Measurements from ENCODE around the gene NR2F1-AS1. TPM values are rescaled to one million over a fixed set of nuclear protein-coding genes. Genes with fewer than 3 reads are reported as not detected.

The NR2F1-AS1 gene
- polyA plus RNA-seq, 3 donors, result not detected

DNA sequence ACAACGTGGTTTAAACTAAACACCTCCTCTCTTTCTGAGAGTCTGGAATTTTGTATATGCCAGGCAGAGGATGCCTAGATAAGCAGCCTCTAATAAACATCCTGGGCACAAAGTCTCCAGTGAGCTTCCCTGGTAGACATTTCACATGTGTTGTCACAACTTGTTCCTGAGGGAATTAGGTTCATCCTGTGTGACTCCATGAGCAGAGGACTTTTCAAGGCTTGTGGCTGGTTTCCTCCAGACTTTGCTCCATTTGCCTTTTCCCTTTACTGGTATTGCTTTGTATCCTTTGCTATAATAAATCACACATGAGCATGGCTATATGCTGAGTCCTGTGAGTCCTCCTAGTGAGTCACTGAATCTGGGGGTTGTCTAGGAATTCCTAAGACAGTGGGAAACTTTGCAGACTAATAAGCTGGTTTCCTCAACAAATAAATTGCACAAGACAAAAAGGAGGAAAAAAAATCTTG lies 77.4 kb downstream of the NR2F1-AS1 start:
- Mint-ChIP-seq H3K27me3 (ENCODE audit: low read depth in 3 of 3) (no peaks in the 10 kb centered on the region), H3K27ac (no peak overlapping the region), H3K4me1 (no peaks in the 10 kb centered on the region), H3K9me3 (peaks cover 0 to 4% (median 2%) of the 10 kb centered on the region in 7 donors), H3K36me3 (no peaks in the 10 kb centered on the region), H3K4me3 (no peak overlapping the region)
- no peak overlapping the region for H3K4me3 ChIP-seq (replicated peaks in 1 of 3; ENCODE audit: low read depth in 2 of 3, low read length in 3 of 3)
- no peaks in the 10 kb centered on the region for H4K20me1 ChIP-seq (ENCODE audit: insufficient read depth, low read length)
- H3K9ac ChIP-seq (ENCODE audit: insufficient read depth, low read length, poor library complexity, severe bottlenecking), result no peak overlapping the region
- no CpG with 5 or more reads among the region's 1 CpG for WGBS (ENCODE audit: insufficient coverage)
- DNase-seq, result no peak
- no peaks in the 10 kb centered on the region for H3K36me3 ChIP-seq (replicated peaks in 1 of 2; ENCODE audit: control insufficient read depth in 1 of 2, insufficient read depth in 2 of 2, low read length in 2 of 2)
- no peak overlapping the region for H3K27ac ChIP-seq (ENCODE audit: low read depth in 1 of 2, low read length in 2 of 2)
- peaks cover 0 to 3% of the 10 kb centered on the region in 2 donors for H3K9me3 ChIP-seq (replicated peaks in 1 of 2; ENCODE audit: control insufficient read depth in 1 of 2, insufficient read depth in 1 of 2, low read length in 2 of 2)
- H3K4me2 ChIP-seq (replicated peaks; ENCODE audit: extremely low read depth, low read length, poor library complexity, severe bottlenecking), result no peak overlapping the region
- H2AFZ ChIP-seq (ENCODE audit: insufficient read depth, low read depth, low read length, poor library complexity, severe bottlenecking), result no peak overlapping the region
- H3K4me1 ChIP-seq (ENCODE audit: control insufficient read depth in 1 of 2, insufficient read depth in 2 of 2, low read length in 2 of 2), result no peaks in the 10 kb centered on the region
- intact Hi-C loops (cut with micrococcal nuclease), result no loop called here
- H3K79me2 ChIP-seq (ENCODE audit: insufficient read depth, low read length), result no peaks in the 10 kb centered on the region
- TF ChIP-seq, protein P1, sequence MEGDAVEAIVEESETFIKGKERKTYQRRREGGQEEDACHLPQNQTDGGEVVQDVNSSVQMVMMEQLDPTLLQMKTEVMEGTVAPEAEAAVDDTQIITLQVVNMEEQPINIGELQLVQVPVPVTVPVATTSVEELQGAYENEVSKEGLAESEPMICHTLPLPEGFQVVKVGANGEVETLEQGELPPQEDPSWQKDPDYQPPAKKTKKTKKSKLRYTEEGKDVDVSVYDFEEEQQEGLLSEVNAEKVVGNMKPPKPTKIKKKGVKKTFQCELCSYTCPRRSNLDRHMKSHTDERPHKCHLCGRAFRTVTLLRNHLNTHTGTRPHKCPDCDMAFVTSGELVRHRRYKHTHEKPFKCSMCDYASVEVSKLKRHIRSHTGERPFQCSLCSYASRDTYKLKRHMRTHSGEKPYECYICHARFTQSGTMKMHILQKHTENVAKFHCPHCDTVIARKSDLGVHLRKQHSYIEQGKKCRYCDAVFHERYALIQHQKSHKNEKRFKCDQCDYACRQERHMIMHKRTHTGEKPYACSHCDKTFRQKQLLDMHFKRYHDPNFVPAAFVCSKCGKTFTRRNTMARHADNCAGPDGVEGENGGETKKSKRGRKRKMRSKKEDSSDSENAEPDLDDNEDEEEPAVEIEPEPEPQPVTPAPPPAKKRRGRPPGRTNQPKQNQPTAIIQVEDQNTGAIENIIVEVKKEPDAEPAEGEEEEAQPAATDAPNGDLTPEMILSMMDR (IDR thresholded peaks at IDR 0.05), result no peak
- H3K27me3 ChIP-seq (ENCODE audit: control insufficient read depth in 2 of 2, insufficient read depth in 2 of 2, low read length in 2 of 2), result no peaks in the 10 kb centered on the region

DNA sequence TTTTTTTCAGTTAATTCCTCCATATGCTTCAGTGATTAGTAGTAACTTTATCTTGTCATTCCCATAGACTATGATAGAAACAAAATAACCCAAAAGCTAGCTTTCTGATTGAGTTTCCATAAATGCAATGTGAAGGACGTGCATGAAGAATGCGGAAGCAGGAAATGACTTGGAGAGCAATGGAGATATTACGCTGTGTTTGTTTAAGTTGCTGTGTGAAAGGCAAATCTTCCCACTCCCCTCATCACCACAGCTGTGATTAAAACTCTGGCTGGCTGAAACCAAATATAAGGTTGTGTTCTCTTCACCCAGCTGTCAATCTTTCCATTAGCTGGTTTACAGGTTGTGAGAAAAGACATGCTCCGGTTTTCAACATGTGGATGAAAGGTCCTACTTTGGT lies 83.9 kb downstream of the NR2F1-AS1 start:
- H3K4me2 ChIP-seq (replicated peaks; ENCODE audit: extremely low read depth, low read length, poor library complexity, severe bottlenecking), result no peak overlapping the region
- H3K36me3 Mint-ChIP-seq, result no peaks in the 10 kb centered on the region
- no peak overlapping the region for H3K4me3 Mint-ChIP-seq
- no peak for DNase-seq
- H3K79me2 ChIP-seq (ENCODE audit: insufficient read depth, low read length), result no peaks in the 10 kb centered on the region
- no peak overlapping the region for H2AFZ ChIP-seq (ENCODE audit: insufficient read depth, low read depth, low read length, poor library complexity, severe bottlenecking)
- no peaks in the 10 kb centered on the region for H3K36me3 ChIP-seq (replicated peaks in 1 of 2; ENCODE audit: control insufficient read depth in 1 of 2, insufficient read depth in 2 of 2, low read length in 2 of 2)
- H3K9me3 Mint-ChIP-seq, result no peaks in the 10 kb centered on the region
- no peaks in the 10 kb centered on the region for H3K9me3 ChIP-seq (replicated peaks in 1 of 2; ENCODE audit: control insufficient read depth in 1 of 2, insufficient read depth in 1 of 2, low read length in 2 of 2)
- no peaks in the 10 kb centered on the region for H3K27me3 ChIP-seq (ENCODE audit: control insufficient read depth in 2 of 2, insufficient read depth in 2 of 2, low read length in 2 of 2)
- no peaks in the 10 kb centered on the region for H3K4me1 ChIP-seq (ENCODE audit: control insufficient read depth in 1 of 2, insufficient read depth in 2 of 2, low read length in 2 of 2)
- intact Hi-C loops (cut with micrococcal nuclease), result loop anchor here in 1 of 2 donors (5.0 kb wide), 1 partner anchor 290 kb away; no protein-coding TSS in a partner anchor
- no peaks in the 10 kb centered on the region for H3K4me1 Mint-ChIP-seq
- no peak overlapping the region for H3K27ac Mint-ChIP-seq
- H4K20me1 ChIP-seq (ENCODE audit: insufficient read depth, low read length), result no peaks in the 10 kb centered on the region
- no peak overlapping the region for H3K9ac ChIP-seq (ENCODE audit: insufficient read depth, low read length, poor library complexity, severe bottlenecking)
- WGBS (ENCODE audit: insufficient coverage), result no CpG with 5 or more reads among the region's 4 CpGs
- TF ChIP-seq, protein P1 (IDR thresholded peaks at IDR 0.05), result no peak
- H3K27ac ChIP-seq (ENCODE audit: low read depth in 1 of 2, low read length in 2 of 2), result no peak overlapping the region
- no peak overlapping the region for H3K4me3 ChIP-seq (replicated peaks in 1 of 3; ENCODE audit: low read depth in 2 of 3, low read length in 3 of 3)
- H3K27me3 Mint-ChIP-seq (ENCODE audit: low read depth in 3 of 3), result peaks cover 0 to 1% (median 0%) of the 10 kb centered on the region in 3 donors
